OCI-M2 (cell line): ENCODE data around the gene SLC41A3.
"Not testable (repeated sequence)": the region's sequence is repeated elsewhere in the genome, so short reads cannot be mapped to it uniquely, and the experiment has no call there.

Experiments
- DNase-seq: peaks from one replicate; lab custom pipeline; 2025; ENCODE audit not compliant: unreplicated experiment; lab: John Stamatoyannopoulos, UW

Gene SLC41A3

DNA sequence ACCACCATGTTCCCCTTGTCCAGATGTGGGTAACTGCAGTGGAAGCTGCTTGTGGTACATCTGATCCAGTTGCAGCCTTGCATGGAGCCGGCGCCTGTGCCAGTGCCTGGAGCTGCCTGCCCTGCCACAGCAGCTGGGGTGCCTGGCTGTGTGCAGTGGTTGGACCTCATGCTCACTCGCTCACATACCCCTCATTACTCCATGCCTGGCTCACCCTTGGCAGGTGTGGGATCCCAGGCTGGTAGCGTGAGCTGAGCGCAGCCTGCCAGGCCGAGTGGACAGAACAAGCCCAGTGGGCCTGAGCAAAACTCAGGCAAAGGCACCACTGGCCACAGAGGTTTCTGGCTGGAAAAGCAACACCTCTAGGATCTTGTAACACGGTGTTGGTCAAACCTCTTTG is 79.2 kb downstream of the SLC41A3 start:
- DNase-seq = no peak

GRCh38 chr3:126004217-126004616 is 79.7 kb downstream of the SLC41A3 start:
- no peak for DNase-seq

DNA sequence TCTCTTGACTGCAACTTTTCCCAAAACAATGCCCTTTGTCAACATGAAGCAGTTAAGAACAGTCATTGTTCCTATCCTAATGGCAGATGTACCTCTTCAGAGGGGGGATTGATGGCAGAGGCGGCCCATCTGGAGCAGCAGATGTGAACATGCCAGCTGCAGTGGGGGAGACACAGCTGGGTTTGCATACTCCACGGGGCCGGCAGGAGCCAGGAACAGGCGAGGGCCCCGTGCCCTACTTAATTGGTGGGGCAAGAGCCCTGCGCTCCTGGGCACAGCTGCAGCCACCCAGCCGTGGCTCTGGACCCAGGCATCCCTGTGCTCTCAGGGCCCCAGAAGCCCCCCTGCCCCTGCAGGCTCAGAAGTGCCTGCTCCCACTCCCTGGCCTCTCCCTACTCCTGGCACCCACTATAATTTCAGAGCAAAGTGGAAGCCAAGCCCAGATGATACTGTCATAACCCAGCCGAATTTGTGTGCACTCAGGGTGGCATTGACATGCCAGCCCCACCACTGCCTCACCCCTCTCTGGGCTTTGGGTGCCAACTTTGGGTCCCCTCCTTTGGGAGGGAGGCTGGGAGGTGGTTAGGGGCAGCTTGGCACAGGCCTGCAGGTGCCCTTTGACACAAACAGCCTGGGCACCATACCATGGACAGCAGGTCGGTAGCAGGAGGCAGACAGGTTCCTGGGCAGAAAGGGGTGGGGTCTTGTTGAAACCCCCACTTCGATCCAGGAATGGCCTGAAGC is 80.3 kb downstream of the SLC41A3 start:
- no peak for DNase-seq

DNA sequence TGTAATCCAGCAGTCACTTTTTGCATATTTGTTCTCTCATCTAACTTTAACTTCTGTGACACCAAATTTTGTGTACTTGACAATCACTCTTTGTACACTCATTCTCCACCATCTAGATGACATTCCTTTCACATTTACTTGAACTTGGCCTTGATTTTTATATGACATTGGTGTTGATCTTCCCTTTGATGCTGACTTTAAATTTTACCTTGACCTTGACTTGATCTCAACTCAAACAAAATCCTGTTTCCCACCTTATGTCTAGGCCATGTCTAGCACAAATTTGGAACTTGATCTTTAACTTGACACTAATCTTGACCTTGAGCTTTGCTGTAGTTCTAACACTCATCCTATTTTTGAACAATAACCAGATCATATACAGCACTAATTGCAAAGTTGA is 81.7 kb downstream of the SLC41A3 start:
- no peak for DNase-seq

- DNase-seq = not testable (repeated sequence)
These were observed 87.2 kb downstream of the SLC41A3 start for GRCh38 chr3:125996751-125997150.

DNA sequence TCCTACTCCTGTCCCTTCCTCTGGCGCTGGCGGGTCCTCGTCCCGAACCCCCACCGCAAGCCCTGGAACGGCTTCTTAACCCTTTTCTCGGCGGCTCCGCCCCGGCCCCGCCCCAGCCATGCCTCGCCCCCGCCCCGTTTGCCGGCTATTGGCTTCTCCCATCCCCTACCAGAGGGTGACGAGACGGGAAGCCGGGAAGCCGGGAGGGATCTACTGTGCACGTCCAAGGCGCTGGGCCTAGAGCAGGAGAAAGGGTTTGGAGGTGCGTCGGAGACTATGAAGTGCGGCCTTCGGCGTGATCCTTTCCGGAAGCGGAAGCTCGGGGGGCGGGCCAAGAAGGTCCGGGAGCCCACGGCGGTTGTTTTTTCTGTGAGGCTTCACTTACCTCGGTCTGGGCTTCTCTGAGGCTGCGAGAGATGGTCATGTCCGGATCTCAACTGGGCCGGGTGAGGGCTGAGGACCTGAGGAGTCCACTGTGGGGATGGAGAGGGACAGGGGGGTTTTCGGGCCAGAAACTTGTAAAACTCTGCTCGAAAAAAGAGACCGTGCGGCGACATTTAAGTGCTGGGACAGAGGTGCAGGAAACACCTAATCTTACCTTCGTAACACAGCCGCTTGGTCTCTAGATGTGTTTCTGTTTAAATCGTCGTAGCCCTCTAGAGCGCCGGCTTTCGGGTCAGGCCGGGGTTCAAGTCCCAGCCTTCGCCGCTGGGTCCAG is 93.5 kb downstream of the SLC41A3 start:
- no peak for DNase-seq

- not testable (repeated sequence) for DNase-seq
These were observed 99.0 kb downstream of the SLC41A3 start for GRCh38 chr3:125984951-125985350.

DNA sequence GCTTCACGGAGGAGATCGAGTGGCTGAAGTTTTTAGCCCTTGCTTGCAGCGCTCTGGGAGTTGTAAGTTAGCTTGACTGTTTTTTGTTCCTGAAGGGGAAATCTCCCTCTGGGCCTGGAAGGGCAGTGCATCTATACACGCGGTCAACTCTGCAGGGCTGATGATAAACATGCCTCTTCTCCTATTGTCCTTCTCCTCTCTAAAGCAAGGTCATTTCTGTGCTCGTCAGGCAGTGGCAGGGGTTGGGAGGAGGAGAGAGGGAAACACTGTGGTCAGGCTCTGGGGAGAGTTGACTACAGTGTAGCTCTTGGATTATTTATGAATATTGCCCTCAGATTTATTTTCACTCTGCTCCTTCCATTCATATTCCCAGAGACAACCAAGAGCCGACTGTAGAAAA is 106.8 kb downstream of the SLC41A3 start:
- DNase-seq = not testable (repeated sequence)

DNA sequence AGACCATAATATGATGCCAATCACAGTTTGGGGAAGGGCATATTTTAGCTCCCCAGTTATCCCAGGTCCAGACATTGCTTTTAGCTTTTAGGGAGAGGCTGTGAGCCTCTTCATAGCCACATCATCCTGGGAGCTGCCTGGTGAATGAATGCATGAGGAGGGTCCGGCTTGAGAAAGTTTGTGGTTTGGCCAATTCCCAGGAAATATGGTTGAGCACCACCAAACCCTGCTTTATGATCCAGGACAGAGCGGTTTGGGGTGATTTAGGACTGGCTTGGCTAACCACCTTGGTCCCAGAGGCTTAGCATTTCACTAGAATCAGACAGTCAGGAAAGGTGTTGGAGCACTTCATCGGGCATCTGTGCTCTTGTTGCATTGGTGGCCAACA is 107.9 kb downstream of the SLC41A3 start:
- DNase-seq = not testable (repeated sequence)

- DNase-seq = not testable (repeated sequence)
These were observed 108.5 kb downstream of the SLC41A3 start for GRCh38 chr3:125975245-125976002.

GRCh38 chr3:125971997-125972944 is 111.7 kb downstream of the SLC41A3 start:
- DNase-seq = not testable (repeated sequence)

- not testable (repeated sequence) for DNase-seq
These were observed 115.0 kb downstream of the SLC41A3 start, which contains the start of gene ROPN1B for GRCh38 chr3:125968701-125969592. ROPN1B (plus strand) TSS chr3:125969178; CDS start chr3:125972055, 2,877 bp downstream.

- DNase-seq = not testable (repeated sequence)
These were observed 115.8 kb downstream of the SLC41A3 start for GRCh38 chr3:125968121-125968520.

DNA sequence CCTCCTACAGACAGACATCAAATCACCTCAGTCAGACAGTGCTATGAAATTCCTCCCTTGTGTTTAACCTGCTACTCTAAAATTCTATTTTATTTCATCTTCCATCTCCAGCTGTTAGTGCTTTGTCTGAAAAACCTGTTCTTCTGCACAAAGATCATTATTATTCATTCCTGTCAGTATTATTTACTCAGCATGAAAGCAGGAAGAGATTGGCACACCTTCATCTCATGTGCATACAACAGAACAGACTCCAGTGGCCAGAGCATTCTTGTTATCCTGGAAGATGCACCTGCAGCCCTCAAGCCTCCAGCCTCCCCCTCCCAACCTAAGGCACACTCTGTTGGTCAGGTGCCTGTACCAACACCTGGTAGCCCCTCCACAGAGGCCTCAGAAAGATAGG is 116.8 kb downstream of the SLC41A3 start:
- DNase-seq = no peak

DNA sequence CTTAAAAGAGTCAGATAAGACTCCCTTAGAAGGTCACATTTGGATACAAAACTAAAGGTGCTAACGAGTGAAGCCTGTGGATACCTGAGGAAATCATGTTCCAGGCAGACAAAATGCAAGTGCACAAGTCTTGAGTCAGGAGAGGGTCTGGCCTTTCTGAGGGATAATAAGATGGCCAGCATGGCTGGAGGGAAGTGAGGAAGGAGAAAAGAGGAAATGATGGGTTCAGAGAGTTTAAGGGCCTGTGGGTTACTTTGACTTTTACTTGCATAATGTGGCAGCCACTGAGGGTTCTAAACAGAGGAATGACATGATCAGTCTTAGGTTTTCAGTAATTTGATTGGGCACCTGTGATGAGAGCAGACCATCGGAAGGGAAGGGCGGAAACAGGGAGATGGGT is 118.4 kb downstream of the SLC41A3 start:
- DNase-seq = no peak

GRCh38 chr3:125963834-125964233 is 120.1 kb downstream of the SLC41A3 start:
- DNase-seq = not testable (repeated sequence)

- DNase-seq = no peak
These were observed 122.7 kb downstream of the SLC41A3 start for GRCh38 chr3:125961289-125961589.

- DNase-seq = no peak
These were observed 123.3 kb downstream of the SLC41A3 start for GRCh38 chr3:125960456-125961288.

DNA sequence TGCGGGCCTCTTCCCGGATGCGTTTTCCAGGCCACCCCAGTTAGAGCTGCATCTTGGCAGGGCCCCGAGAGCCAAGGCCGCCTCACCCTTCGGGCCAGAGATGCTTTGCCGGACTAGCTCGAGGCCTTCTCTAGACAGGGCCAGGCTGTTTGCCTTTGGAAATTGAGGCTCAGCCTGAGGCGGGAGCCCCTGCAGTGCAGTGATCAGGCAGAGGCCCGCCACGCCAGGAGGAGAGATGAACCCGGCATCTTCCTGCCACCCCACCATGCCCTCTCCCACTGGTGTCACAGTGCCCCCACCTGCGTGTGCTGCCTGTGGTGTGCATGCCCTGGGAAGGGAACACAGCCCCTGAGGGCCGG is 123.9 kb downstream of the SLC41A3 start:
- no peak for DNase-seq
